Measurements from ENCODE around the gene ECHDC3.

- no peak for TF ChIP-seq CTCF (IDR thresholded peaks at IDR 0.05)
- TF ChIP-seq POLR2A (IDR thresholded peaks at IDR 0.05), result no peak
Observed at GRCh38 chr10:11796474-11796873, 54.3 kb downstream of the ECHDC3 start.
